ENCODE results near the gene SNX33. TPM values are rescaled to one million over a fixed set of nuclear protein-coding genes. Genes with fewer than 3 reads are reported as not detected.
"Not testable (repeated sequence)": the region's sequence is repeated elsewhere in the genome, so short reads cannot be mapped to it uniquely, and the experiment has no call there.

SNX33 gene
- total and polyA plus RNA-seq, 11 donors = 7.7 to 20.9 (median 11.3) TPM

- H3K36me3 ChIP-seq = peaks cover 0 to 15% (median 3%) of the 10 kb centered on the region in 9 donors
- intact Hi-C loops (cut with DNase I) = loop anchor here in 8 of 10 donors (5.0 to 10.0 kb wide), 7 partner anchors 36 to 319 kb away; partner anchors contain the start of genes MAN2C1 (in 5 of the 8) and SNX33 (in 1 of the 8)
Measured at GRCh38 chr15:75683646-75684312, 36.1 kb downstream of the SNX33 start.

GRCh38 chr15:75684648-75685047 is 36.9 kb downstream of the SNX33 start:
- ATAC-seq (no peak), DNase-seq (no peak)
- TF ChIP-seq, protein P1, sequence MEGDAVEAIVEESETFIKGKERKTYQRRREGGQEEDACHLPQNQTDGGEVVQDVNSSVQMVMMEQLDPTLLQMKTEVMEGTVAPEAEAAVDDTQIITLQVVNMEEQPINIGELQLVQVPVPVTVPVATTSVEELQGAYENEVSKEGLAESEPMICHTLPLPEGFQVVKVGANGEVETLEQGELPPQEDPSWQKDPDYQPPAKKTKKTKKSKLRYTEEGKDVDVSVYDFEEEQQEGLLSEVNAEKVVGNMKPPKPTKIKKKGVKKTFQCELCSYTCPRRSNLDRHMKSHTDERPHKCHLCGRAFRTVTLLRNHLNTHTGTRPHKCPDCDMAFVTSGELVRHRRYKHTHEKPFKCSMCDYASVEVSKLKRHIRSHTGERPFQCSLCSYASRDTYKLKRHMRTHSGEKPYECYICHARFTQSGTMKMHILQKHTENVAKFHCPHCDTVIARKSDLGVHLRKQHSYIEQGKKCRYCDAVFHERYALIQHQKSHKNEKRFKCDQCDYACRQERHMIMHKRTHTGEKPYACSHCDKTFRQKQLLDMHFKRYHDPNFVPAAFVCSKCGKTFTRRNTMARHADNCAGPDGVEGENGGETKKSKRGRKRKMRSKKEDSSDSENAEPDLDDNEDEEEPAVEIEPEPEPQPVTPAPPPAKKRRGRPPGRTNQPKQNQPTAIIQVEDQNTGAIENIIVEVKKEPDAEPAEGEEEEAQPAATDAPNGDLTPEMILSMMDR (IDR thresholded peaks at IDR 0.05) = no peak
- no peak for TF ChIP-seq POLR2A (IDR thresholded peaks at IDR 0.05)
- Histone ChIP-seq H3K27ac (no peak overlapping the region), H3K4me3 (no peak overlapping the region), H3K36me3 (peaks cover 0 to 18% (median 3%) of the 10 kb centered on the region in 9 donors), H3K4me1 (peaks cover 0 to 11% (median 5%) of the 10 kb centered on the region in 12 donors), H3K9me3 (no peaks in the 10 kb centered on the region), H3K27me3 (no peaks in the 10 kb centered on the region)
- 85 to 91% (median 90%) methylated on average over 7 to 10 of the region's 10 CpGs for WGBS, 4 donors
- intact Hi-C loops (cut with DNase I) = loop anchor here (5.0 to 10.0 kb wide), 11 partner anchors 37 to 320 kb away; partner anchors contain the start of genes MAN2C1 (in 5 of the 10) and SNX33 (in 1 of the 10)

More at GRCh38 chr15:75683646-75684312, 36.1 kb downstream of the SNX33 start:
- not testable (repeated sequence) for H3K27me3 ChIP-seq, H3K4me3 ChIP-seq, H3K9me3 ChIP-seq
- peak in 4 of 5 donors; percentile 64 to 82 (median 67) for DNase-seq
- peak; percentile 54 to 78 (median 63) for ATAC-seq
- TF ChIP-seq, protein P1 (IDR thresholded peaks at IDR 0.05) = peak; percentile 72 to 88 (median 80)
- H3K27ac ChIP-seq = peak overlapping the region in 2 of 12 donors; percentile 27 to 46
- 21 to 31% (median 23%) methylated on average over 13 to 14 of the region's 14 CpGs for WGBS, 4 donors
- H3K4me1 ChIP-seq = peaks cover 0 to 11% (median 5%) of the 10 kb centered on the region in 12 donors

GRCh38 chr15:75685195-75685594 is 37.5 kb downstream of the SNX33 start:
- no peaks in the 10 kb centered on the region for H3K27me3 ChIP-seq
- H3K36me3 ChIP-seq = peaks cover 0 to 18% (median 3%) of the 10 kb centered on the region in 9 donors
- no peak overlapping the region for H3K27ac ChIP-seq
- no peak for TF ChIP-seq POLR2A (IDR thresholded peaks at IDR 0.05)
- TF ChIP-seq, protein P1 (IDR thresholded peaks at IDR 0.05) = no peak
- intact Hi-C loops (cut with DNase I) = loop anchor here in 9 of 10 donors (5.0 to 10.0 kb wide), 7 partner anchors 37 to 320 kb away; partner anchors contain the start of gene MAN2C1 (in 4 of the 9)
- DNase-seq = no peak
- H3K9me3 ChIP-seq = no peaks in the 10 kb centered on the region
- no peak for ATAC-seq
- no peak overlapping the region for H3K4me3 ChIP-seq
- peaks cover 0 to 11% (median 5%) of the 10 kb centered on the region in 12 donors for H3K4me1 ChIP-seq
- 64 to 85% (median 80%) methylated on average over 6 to 12 of the region's 12 CpGs for WGBS, 4 donors

DNA sequence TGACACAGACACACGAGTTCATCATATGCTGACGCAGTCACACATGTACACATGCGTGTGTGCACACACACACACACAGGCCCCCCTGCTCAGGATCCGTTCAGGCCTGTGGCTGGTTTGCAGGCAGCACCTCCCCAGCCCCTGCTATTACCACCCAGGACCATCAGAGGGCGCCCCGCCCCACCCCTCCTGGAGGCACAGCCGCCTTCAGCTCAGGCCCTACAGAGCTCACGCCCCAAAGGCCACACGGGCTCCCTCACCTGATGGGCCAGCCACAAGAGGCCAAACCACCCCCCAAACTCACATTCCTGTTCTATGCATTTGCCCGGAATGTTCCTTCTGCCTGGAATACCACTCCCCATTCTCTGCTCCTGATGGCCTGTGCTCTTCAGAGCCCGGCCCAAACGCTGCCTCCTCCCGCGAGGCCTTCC is 38.5 kb downstream of the SNX33 start:
- not testable (repeated sequence) for H3K4me3 ChIP-seq, H3K27me3 ChIP-seq, H3K27ac ChIP-seq, H3K9me3 ChIP-seq
- intact Hi-C loops (cut with DNase I) = loop anchor here (2.0 to 10.0 kb wide), 9 partner anchors 36 to 321 kb away; partner anchors contain the start of gene MAN2C1 (in 4 of the 10)
- Histone ChIP-seq H3K4me1 (peaks cover 0 to 11% (median 5%) of the 10 kb centered on the region in 12 donors), H3K36me3 (peaks cover 0 to 27% (median 3%) of the 10 kb centered on the region in 9 donors)
- TF ChIP-seq, protein P1 (IDR thresholded peaks at IDR 0.05) = peak; percentile 66 to 90 (median 80)
- WGBS, 4 donors = 13 to 34% (median 26%) methylated on average over 9 to 14 of the region's 14 CpGs
- ATAC-seq (peak; percentile 42 to 80 (median 74)), DNase-seq (peak; percentile 78 to 90 (median 82))

Measured in heart left ventricle (tissue), 16 donors.